DMS53 treated with DMSO at 0.1 percent for 48 hours (cell line): ENCODE data around the gene CRPPA.

ENCODE experiments used
- DNase-seq: peaks from one replicate; lab custom pipeline; 2025; ENCODE audit not compliant: unreplicated experiment; lab: John Stamatoyannopoulos, UW

CRPPA gene

DNA sequence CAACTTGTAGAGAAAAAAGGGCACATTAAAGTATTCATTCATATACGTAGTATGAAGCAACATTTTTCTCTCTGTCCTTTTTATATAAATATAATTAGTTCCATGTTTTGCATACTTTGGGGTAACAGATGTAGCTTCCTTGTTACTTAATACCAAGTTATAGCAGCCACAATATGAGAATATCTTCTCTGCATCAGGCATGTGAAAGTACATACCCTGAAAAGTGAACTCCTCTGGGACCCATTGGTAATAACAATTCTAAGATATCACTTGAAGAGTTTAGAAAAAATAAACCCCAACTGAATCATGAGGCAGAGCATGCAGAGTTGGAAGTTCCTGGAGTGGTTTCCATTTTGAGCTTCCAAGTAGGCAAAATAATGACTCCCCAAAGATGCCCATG, 2.4 kb upstream of the CRPPA start:
- DNase-seq: no peak

DNA sequence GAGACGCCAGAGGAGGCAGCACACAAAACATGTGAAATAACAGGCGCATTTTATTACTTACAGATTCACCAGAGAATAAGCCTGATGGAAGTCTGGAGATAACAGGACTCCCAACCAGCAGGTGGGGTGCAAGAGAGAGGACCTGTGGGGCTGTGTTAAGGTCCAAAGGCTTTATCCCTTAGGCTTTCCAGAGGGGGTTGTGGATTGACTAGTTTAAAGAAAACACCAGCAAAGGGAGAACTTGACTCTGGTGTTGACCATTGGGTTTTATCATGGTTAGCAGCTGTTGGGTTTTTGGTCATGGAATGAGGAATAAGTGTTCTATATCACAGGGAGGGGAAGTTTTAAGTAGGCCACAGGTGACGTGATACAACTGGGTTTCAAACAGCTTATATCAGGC, 1.6 kb upstream of the CRPPA start:
- DNase-seq: no peak

DNA sequence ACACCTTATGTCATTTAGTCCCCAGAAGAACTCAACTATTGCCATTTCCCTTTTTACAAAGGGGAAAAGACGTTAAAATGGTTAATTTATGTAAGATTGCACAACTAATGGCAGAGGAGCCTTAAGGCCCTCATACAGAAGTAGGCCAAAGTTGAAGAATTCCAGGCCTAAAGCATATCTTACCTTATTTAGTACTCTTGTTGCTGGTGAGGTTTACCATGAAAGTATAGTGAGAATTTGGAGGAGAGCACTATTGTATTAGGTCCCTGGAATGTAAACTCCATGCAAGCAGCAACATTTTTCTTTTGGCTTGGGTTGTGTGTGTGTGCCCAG, 731 bp upstream of the CRPPA start:
- DNase-seq: no peak

DNA sequence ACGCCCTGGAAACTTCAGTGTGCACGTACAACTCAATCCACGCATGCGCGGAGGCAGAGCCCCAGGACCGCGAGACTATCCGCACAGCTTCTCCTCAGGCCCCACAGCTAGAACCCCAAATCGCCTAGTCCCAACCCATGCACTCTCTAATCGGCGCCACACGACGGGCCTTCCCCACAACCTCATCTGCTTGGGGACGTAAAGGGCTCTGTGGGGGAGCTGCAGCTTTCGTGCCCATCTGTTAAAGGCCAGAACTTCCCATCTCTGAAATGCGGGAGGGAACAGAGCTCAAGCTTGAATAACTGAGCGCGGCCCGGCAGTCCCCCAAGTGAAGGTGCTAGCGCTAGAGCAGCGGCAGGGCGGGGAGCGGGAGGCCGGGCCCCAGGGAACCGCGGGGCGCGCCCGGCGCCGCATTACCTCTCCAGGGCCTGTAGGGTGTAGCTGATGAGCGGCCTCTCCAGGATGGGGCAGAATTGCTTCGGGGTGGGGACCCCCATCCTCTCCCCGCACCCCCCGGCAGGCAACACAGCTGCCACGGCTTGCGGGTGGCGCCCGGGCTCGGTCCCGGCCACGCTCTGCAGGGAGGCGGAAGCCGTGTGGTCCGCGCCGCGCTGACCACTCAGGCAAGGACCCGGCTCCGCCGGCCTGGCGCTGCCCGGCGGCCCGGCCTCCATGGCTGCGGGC, 547 bp downstream of the CRPPA start:
- DNase-seq: peak; percentile 82

DNA sequence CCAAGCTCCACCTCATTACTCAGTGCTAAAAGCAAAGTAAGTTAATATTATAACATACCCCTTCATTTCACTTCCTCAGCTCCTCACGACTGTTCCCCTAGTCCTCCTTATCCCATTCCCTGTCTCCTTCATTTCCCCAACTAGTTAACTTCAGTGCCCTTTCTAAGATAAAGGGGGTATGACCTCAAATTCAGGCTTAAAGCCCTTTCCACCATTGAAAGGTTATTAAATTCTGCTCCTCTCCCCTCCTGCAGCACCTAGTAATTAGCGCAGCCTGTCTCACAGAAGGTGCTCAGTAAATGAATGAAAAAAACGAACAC, 1.0 kb downstream of the CRPPA start:
- no peak for DNase-seq

DNA sequence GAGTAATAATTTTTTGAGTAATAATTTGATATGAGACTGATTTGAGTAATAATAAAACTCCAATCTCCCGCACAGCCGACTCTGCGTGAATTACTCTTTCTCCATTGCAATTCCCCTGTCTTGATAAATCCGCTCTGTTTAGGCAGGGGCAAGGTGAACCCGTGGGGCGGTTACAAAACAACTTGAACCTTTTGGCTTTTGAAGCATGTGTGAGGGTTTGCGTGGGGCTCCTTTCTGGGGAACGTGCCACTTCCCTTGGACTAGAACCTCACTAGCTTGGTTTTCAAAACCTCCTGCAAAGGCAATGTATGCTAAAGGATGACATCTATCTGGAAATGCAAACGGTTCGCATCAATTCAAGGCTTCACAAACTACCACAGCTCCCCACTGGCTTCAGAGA, 1.5 kb downstream of the CRPPA start:
- no peak for DNase-seq

DNA sequence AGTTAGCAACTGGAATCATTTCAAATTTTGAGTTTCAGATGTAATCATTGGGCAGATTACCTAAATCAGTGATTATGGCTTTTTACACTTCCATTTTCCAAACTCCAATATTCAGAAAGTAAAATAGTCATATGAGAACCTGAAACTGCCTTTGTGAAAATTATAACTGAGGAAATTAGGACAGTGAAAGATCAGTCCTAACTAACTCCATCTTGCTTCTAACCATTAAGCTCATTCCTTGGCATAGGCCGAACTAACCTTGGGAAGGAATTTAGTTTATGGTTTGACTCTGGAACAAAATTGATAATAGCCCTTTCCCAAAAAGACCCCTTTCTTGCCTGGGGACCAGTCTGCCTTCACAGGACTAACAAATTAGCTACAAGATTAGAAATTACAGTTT, 2.2 kb downstream of the CRPPA start:
- no peak for DNase-seq

DNA sequence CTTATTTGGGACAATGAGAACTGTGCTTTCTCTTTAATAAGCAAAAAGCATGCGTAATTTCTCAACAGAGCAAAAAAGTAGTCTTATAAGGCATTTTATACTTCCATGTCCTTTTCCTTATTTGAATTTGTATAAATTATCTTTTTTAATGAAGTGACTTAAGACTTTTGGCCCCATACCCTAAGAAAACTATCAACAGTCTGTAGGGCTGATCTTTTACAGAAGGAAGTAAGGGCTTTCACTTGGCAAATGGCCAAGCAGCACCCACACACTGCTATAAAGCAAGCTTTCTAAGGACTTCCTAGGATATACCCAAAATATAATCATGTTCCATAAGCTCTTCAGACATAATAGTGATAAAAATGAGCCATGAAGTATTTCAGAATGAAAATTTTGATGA, 3.4 kb downstream of the CRPPA start:
- DNase-seq: no peak

DNA sequence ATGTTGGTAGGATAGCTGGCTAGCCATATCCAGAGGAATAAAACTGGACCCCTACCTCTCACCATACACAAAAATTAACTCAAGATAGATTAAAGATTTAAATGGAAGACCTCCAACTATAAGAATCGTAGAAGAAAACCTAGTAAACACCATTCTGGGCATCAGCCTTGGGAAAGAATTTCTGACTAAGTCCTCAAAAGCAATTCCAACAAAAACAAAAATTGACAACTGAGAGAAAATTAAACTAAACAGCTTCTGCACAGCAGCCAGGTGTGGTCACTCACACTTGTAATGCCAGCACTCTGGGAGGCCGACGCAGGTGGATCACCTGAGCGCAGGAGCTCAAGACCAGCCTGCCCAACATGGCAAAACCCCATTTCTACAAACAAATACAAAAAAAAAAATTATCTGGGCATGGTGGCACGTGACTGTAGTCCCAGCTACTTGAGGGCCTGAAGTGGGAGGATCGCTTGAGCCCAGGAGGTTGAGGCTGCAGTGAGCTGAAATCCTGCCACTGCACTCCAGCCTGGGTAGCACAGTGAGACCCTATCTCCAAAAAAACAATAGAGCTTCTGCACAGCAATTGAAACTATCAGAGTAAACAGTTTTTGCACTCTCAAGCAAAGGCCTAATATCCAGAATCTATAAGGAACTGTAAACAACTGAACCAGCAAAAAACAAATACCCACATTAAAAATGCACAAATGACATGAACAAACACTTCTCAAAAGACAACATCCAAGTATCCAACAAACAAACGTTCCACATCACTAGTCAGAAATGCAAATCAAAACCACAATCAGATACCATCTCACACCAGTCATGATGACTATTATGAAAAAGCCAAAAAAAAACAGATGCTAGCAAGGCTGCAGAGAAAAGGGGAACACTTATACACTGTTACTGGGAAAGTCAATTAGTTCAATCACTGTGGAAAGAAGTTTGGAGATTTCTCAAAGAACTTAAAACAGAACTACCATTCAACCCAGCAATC, 4.8 kb downstream of the CRPPA start:
- no peak for DNase-seq

DNA sequence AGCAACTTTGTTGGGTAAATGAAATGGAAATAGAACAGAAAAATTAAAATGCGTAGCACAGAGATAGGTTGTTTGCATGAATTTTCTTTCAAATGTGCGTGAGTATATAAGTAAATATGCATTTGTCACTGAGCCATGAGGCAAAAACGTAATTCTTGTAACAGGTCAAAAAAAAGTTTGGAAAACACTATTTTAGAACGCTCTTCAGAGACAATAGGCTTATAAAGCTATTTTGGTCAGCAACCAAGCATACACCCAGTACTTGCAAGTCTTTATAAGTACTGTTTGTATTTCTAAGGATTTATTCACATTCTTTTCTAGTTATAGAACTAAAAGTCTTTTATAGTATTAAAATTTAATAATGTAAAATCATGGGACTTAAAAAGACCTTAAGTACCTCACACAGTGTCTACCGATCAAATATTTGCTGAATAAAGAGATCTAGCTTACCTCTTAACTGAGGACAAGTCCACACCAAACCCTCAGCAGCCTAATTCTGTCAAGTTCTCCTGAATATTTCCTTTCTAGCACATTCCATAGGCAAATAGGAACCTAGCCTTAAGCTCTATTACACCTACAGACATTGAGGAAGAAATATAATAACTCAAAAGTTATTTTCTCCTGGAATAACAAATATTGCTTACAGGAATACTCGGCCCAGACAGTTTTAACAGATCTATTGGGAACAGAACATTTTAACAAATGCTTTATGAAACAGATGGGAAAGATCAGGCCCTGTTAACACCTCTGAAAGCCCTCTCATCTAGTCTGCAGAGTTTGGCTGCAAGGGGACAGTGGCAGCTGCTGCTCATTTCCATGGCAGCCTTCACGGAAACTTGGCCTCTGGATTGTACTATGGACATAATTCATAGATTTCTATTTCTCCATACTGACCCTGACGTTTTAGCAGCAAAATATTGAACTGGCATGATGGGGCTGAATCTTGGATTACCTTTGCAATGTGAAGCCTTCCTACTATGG, 8.8 kb downstream of the CRPPA start:
- no peak for DNase-seq

DNA sequence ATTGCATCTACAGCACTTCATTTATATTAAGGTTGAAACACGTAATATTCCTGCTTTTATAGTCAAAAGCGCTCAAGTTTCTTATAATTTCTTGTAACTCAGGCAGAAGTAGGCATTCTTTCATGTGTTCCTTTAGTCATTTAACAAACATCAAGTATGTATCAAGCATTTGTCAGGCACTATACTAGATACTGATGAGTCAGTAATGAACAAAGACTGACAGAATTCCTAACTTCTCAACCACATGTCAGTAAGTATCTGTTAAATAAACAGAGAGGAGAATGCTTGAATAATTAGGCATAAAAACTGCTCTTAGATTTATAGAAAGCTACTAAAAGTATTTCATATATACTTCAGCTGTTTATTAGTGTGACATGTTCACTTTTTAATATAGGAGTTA, 9.9 kb downstream of the CRPPA start:
- DNase-seq: no peak

DNA sequence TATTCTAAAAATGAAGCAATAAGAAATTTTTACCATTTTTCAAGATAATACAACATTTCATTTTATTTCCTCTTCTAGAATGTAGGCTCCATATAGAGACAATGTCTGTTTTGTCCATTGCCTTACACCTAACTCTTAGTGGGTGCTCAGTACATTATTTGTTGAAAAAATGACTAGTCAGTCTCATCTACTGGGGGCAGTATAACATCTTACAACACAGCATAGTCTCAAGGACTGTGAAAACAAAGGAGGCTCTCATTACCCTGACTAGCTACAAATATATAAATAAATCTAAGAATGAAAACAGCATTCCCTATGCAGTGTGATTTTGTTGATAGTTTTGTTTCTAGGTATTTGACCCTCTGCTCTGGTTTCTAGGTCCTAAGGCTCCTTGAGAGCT, 11.6 kb downstream of the CRPPA start:
- no peak for DNase-seq

DNA sequence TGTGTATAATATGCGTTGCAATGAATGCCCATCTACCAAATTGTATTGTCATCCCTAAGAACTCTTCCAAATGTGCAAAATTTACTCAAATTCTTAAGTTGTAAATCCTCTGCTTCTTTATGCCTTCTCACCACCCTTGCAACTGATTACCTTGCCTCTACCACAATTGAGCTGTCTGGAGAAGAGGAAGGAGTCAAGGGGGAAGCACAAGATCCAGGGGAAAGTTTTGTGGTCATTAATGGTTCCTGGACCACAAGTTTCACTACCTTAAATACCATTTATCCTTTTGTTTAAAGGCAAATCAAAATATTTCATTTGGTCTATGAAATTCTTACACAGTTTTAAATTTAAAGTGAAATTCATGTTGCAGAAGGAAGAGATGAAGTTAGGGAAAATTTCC, 16.7 kb downstream of the CRPPA start:
- no peak for DNase-seq

DNA sequence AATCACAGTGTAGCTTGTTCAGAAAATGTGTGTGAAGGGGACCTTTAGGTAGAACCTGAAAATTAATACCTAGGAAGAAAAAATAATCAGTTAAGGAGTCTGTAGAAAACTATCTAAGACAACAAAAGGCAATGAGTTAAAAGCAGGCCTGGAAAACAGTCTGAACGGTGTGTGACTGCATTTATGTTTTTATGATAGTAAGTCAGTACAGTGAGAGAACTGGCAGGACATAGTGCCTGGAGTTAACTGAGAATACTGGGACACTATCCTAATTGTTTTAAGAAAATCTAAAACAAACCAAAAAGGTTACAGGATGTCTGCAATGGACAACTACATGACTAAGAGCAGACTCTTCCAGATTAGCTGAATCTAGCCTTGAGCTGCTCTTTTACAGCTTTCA, 17.9 kb downstream of the CRPPA start:
- DNase-seq: no peak

DNA sequence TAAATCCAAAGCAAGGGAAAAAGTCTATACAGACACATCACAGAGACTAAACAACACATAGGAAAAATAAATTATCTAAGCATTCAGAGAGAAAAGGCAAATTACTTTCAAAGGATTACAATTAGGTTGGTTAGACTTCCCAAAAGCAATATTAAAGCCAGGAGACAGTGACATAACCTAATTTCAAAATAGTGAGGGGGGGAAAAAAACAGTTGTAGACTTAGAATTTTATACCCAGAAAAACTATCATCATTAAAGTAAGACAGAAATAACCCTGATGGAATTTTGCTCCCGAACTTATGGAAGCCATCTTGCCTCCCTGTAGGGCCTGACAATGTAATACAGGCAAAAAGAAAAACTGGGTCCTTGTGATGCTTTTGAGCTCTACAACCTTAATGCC, 18.4 kb downstream of the CRPPA start:
- no peak for DNase-seq

DNA sequence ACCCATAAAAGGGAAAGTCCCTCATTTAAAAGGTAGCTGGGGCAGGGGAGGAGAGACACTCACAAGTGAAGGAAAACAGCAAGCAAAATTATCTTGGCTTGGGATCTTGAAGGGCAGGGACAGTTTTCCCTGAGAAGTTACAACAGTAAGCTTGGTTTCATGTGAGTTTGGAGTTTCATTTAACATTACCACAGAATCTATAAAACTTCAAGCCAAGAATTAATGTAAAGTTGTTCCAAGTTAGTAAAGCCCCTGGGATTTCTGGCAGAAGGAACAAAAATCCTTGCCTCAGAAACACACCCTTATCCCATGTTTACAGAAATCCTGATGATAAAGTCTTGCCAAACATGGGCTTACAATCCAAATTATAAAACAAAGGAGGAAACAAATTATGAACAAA, 19.2 kb downstream of the CRPPA start:
- DNase-seq: no peak

DNA sequence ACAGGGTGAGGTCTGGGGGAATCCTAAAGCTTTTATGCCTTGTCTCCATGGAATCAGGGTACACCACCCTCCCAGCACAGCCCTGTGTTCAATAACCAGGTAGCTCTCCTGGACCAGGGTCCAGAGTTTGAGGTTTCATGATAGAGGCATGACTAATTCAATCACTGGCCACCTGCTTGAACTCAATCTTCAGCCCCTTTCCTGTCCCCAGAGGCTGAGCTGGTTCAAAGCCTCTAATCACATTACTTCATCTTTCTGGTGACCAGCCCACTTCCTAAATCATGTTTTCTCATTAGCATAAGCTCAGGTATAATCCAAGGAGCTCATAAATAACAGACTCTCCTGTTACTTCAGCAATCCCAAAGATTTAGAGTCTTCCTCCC, 20.5 kb downstream of the CRPPA start:
- DNase-seq: no peak

DNA sequence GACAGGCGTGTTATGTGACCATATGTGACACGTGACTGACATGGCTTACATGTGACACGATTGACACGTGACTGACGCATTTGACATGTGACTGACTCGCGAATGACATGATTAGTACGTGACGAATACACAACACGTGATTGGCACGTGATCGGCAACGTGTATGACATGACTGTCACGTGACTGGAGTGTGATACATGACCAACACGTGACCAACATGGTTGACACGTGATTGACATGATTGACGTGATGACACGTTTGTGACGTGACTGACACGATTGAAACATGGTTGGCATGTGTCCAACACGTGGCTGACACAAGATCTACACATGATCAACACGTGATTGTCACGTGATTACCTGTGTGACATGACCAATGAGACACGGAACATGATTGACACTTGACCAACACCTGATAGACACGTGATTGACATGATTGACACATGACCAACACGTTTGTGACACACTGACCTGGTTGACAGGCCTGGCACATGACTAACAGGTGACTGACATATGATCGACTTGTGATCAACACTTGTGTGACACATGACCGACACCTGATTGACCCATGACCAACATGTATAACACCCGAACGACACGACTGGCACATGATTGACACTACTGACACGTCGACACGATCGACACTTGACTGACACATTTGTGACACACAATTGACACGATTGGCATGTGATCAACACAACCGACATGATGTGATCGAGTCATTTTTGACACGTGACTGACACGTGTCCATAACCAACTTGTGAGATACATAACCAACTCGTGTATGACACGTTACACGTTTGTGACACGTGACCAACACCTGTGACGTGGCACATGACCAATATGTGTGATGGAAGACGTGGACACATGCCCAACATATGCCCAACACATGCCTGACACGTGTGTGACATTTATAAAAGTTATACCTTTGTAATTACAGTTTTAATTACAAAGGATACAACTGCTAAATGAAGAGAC, 21.1 kb downstream of the CRPPA start:
- no peak for DNase-seq

DNA sequence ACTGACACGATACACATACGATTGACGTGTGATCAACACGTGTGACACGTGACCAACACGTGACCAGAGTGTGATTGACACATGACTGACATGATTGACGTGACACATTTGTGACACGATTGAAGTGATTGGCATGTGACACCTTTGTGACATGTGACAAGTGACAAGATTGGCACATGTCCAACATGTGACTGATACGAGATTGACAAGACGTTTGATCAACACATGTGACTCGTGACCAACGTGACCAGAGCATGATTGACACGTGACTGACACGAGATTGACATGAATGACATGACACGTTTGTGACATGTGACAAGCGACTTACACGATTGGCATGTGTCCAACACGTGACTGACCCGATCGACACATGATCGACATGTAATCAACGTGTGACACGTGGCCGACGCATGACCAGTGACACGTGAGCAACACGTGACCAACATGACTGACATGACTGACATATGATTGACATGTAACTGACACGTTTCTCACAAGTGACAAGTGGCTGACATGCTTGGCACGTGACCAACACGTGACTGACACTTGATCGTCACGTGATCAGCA, 22.0 kb downstream of the CRPPA start:
- no peak for DNase-seq
